ENCODE data around the gene HTR4. TPM values are rescaled to one million over a fixed set of nuclear protein-coding genes. Genes with fewer than 3 reads are reported as not detected.

The HTR4 gene
- total RNA-seq, 1 donor from 2014 or later = not detected

GRCh38 chr5:148585988-148586387, 68.3 kb downstream of the HTR4 start:
- Mint-ChIP-seq H3K27ac (ENCODE audit: unreplicated experiment) (no peak overlapping the region), H3K4me1 (ENCODE audit: low read depth) (no peaks in the 10 kb centered on the region), H3K36me3 (ENCODE audit: low read depth) (no peaks in the 10 kb centered on the region), H3K9me3 (ENCODE audit: low read depth) (no peaks in the 10 kb centered on the region), H3K4me3 (ENCODE audit: unreplicated experiment) (no peak overlapping the region), H3K27me3 (ENCODE audit: low read depth) (peaks cover 15% of the 10 kb centered on the region)
- DNase-seq (ENCODE audit: low spot score) = no peak
- TF ChIP-seq, protein P1, sequence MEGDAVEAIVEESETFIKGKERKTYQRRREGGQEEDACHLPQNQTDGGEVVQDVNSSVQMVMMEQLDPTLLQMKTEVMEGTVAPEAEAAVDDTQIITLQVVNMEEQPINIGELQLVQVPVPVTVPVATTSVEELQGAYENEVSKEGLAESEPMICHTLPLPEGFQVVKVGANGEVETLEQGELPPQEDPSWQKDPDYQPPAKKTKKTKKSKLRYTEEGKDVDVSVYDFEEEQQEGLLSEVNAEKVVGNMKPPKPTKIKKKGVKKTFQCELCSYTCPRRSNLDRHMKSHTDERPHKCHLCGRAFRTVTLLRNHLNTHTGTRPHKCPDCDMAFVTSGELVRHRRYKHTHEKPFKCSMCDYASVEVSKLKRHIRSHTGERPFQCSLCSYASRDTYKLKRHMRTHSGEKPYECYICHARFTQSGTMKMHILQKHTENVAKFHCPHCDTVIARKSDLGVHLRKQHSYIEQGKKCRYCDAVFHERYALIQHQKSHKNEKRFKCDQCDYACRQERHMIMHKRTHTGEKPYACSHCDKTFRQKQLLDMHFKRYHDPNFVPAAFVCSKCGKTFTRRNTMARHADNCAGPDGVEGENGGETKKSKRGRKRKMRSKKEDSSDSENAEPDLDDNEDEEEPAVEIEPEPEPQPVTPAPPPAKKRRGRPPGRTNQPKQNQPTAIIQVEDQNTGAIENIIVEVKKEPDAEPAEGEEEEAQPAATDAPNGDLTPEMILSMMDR (IDR thresholded peaks at IDR 0.05) = no peak

GRCh38 chr5:148584103-148584502, 70.2 kb downstream of the HTR4 start:
- TF ChIP-seq, protein P1 (IDR thresholded peaks at IDR 0.05) = no peak
- Mint-ChIP-seq H3K36me3 (ENCODE audit: low read depth) (no peaks in the 10 kb centered on the region), H3K9me3 (ENCODE audit: low read depth) (no peaks in the 10 kb centered on the region), H3K4me3 (ENCODE audit: unreplicated experiment) (no peak overlapping the region), H3K4me1 (ENCODE audit: low read depth) (no peaks in the 10 kb centered on the region), H3K27ac (ENCODE audit: unreplicated experiment) (no peak overlapping the region), H3K27me3 (ENCODE audit: low read depth) (peaks cover 16% of the 10 kb centered on the region)
- no peak for DNase-seq (ENCODE audit: low spot score)

GRCh38 chr5:148583421-148583965, 70.8 kb downstream of the HTR4 start:
- TF ChIP-seq, protein P1 (IDR thresholded peaks at IDR 0.05) = no peak
- peaks cover 16% of the 10 kb centered on the region for H3K27me3 Mint-ChIP-seq (ENCODE audit: low read depth)
- H3K9me3 Mint-ChIP-seq (ENCODE audit: low read depth) = no peaks in the 10 kb centered on the region
- DNase-seq (ENCODE audit: low spot score) = no peak
- H3K4me1 Mint-ChIP-seq (ENCODE audit: low read depth) = no peaks in the 10 kb centered on the region
- H3K4me3 Mint-ChIP-seq (ENCODE audit: unreplicated experiment) = no peak overlapping the region
- H3K27ac Mint-ChIP-seq (ENCODE audit: unreplicated experiment) = no peak overlapping the region
- no peaks in the 10 kb centered on the region for H3K36me3 Mint-ChIP-seq (ENCODE audit: low read depth)

DNA sequence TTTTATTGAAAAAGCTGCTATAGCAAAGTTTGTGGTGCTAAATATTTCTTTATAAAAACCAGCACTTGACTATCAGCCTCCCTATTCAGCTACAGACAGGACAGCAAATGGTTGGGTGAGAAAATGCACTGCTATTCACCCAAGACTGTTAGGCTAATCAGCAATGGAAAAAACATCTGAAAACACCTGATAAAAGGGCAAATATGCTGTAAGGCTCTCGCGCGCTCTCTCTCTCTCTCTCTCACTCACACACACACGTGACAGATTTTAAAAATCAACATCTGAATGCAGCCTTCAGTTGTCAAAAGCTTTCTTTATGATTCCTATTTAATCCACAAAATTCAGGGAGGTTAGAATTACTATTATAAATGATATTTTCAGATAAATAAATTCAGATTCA, 80.2 kb downstream of the HTR4 start:
- Mint-ChIP-seq H3K4me1 (ENCODE audit: low read depth) (no peaks in the 10 kb centered on the region), H3K27me3 (ENCODE audit: low read depth) (peaks cover 12% of the 10 kb centered on the region), H3K27ac (ENCODE audit: unreplicated experiment) (no peak overlapping the region), H3K9me3 (ENCODE audit: low read depth) (no peaks in the 10 kb centered on the region), H3K36me3 (ENCODE audit: low read depth) (no peaks in the 10 kb centered on the region), H3K4me3 (ENCODE audit: unreplicated experiment) (no peak overlapping the region)
- DNase-seq (ENCODE audit: low spot score) = no peak
- TF ChIP-seq, protein P1 (IDR thresholded peaks at IDR 0.05) = no peak

GRCh38 chr5:148573374-148573773, 81.0 kb downstream of the HTR4 start:
- no peaks in the 10 kb centered on the region for H3K36me3 Mint-ChIP-seq (ENCODE audit: low read depth)
- no peaks in the 10 kb centered on the region for H3K9me3 Mint-ChIP-seq (ENCODE audit: low read depth)
- TF ChIP-seq, protein P1 (IDR thresholded peaks at IDR 0.05) = no peak
- DNase-seq (ENCODE audit: low spot score) = no peak
- no peak overlapping the region for H3K4me3 Mint-ChIP-seq (ENCODE audit: unreplicated experiment)
- H3K4me1 Mint-ChIP-seq (ENCODE audit: low read depth) = no peaks in the 10 kb centered on the region
- no peak overlapping the region for H3K27ac Mint-ChIP-seq (ENCODE audit: unreplicated experiment)
- H3K27me3 Mint-ChIP-seq (ENCODE audit: low read depth) = peaks cover 14% of the 10 kb centered on the region

All from chondrocyte (in vitro differentiated cells).